Suprapubic skin (tissue), 4 donors: ENCODE measurements around the gene DCTD. TPM values are rescaled to one million over a fixed set of nuclear protein-coding genes. Genes with fewer than 3 reads are reported as not detected.
A peak's percentile ranks its signal among the peaks of the same experiment; 100 is the strongest.

ENCODE experiments used
- DNase-seq, 2 donors: peaks; one replicate each; pipeline ENCODE4 v3.0.0-alpha.2; 2019; ENCODE audit warnings: low spot score in 2 of 2
- H3K27ac ChIP-seq: fragments of 200-600 bp; sonication (generic); one replicate; pipeline ENCODE4 v1.5.1; 2019
- H3K27me3 ChIP-seq: fragments of 200-600 bp; sonication (generic); one replicate; pipeline ENCODE4 v1.5.1; 2019
- H3K36me3 ChIP-seq: fragments of 200-600 bp; sonication (generic); one replicate; pipeline ENCODE4 v1.5.1; 2019
- H3K4me1 ChIP-seq: fragments of 200-600 bp; sonication (generic); one replicate; pipeline ENCODE4 v1.5.1; 2019
- H3K4me3 ChIP-seq: fragments of 200-600 bp; sonication (generic); one replicate; pipeline ENCODE4 v1.5.1; 2019; ENCODE audit warnings: mild to moderate bottlenecking
- H3K9me3 ChIP-seq: fragments of 200-600 bp; sonication (generic); one replicate; pipeline ENCODE4 v1.5.1; 2019
- EP300 ChIP-seq: sonication (generic); formaldehyde crosslinking; IDR thresholded peaks from one replicate; pipeline ENCODE4 v1.6.1; 2017; ENCODE audit warnings: antibody characterized with exemption
- POLR2A ChIP-seq, 2 donors: fragments of 450-650 bp; IDR thresholded peaks; one replicate each; pipeline ENCODE4 v1.6.1; 2017; ENCODE audit warnings: antibody characterized with exemption in 2 of 2, mild to moderate bottlenecking in 2 of 2, moderate library complexity in 2 of 2
- POLR2AphosphoS5 ChIP-seq, 3 donors: sonication (generic); formaldehyde crosslinking; IDR thresholded peaks; one replicate each; pipeline ENCODE4 v1.6.1; 2017; ENCODE audit warnings: antibody characterized with exemption in 3 of 3
- WGBS: methylation state at CpG from one replicate; pipeline ENCODE4 v1.1.5; 2018; 5-methylcytosine and 5-hydroxymethylcytosine counted together
- total RNA-seq, 4 donors: library from RNA; depleted of rRNA; stranded (reverse); fragments of >200 nt; gene quantifications; one replicate each; pipeline ENCODE4 v1.1.0, GENCODE V29; 2016
- TF ChIP-seq, protein P1 (sequence below), 2 donors: fragments of 200-600 bp in 1 of 2; fragments of 450-650 bp in 1 of 2; sonication (generic) in 1 of 2; IDR thresholded peaks; one replicate each; pipeline ENCODE4 v1.5.1; 2016 to 2019; ENCODE audit warnings: antibody characterized with exemption in 2 of 2, mild to moderate bottlenecking in 1 of 2, moderate library complexity in 1 of 2

The DCTD gene
- total RNA-seq, 4 donors from 2014 or later = 32.7 to 40.7 (median 38.9) TPM

DNA sequence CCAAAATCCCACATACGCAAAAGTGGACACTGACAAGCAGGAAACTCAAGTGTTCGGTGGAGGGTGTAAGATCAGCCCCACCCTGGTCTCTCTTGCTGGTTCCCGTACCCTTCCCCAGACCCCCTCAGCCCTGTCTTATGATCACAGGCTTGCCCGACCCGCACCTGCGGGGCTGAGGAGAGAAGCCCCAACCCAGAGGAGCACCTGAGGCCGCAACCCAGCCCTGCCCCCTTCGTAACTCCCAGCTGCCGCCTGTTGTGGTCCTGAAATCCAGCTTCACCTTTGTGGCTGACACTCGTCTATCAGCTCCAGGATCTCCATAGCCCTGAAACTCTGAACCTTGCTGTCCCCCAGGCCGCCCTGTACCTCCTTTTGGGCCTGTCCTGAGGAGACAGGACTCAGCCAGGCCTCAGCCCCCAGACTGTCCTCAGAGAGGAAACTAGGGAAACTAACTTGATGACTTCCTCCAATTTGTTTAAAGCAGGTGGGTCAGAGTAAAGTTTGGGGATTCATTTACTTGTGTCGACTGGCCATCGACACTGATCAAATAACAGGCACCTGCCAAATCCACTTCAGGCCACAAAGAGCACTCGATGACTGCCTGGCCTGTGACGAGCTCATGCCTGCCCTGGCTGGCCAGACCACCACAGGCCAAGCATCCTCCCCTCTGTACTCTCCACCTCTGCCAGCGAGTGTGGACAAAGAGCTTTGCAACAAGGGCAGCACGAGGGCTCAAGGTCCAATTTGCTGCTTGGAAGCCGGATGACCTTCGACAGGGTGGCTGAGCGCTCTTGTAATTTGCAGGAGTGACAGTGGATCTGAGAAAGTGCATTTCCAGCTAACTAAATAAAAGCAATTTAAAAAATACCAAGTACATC lies 19.3 kb downstream of the DCTD start:
- no peaks in the 10 kb centered on the region for H3K9me3 ChIP-seq
- no peak for DNase-seq
- no peak overlapping the region for H3K4me3 ChIP-seq
- H3K27me3 ChIP-seq = no peaks in the 10 kb centered on the region
- no peak overlapping the region for H3K27ac ChIP-seq
- H3K4me1 ChIP-seq = no peaks in the 10 kb centered on the region
- H3K36me3 ChIP-seq = peaks cover 75% of the 10 kb centered on the region
- WGBS = 91% methylated on average over 20 of the region's 20 CpGs
- no peak for TF ChIP-seq POLR2A (IDR thresholded peaks at IDR 0.05)
- TF ChIP-seq POLR2AphosphoS5 (IDR thresholded peaks at IDR 0.05) = no peak
- TF ChIP-seq, protein P1, sequence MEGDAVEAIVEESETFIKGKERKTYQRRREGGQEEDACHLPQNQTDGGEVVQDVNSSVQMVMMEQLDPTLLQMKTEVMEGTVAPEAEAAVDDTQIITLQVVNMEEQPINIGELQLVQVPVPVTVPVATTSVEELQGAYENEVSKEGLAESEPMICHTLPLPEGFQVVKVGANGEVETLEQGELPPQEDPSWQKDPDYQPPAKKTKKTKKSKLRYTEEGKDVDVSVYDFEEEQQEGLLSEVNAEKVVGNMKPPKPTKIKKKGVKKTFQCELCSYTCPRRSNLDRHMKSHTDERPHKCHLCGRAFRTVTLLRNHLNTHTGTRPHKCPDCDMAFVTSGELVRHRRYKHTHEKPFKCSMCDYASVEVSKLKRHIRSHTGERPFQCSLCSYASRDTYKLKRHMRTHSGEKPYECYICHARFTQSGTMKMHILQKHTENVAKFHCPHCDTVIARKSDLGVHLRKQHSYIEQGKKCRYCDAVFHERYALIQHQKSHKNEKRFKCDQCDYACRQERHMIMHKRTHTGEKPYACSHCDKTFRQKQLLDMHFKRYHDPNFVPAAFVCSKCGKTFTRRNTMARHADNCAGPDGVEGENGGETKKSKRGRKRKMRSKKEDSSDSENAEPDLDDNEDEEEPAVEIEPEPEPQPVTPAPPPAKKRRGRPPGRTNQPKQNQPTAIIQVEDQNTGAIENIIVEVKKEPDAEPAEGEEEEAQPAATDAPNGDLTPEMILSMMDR (IDR thresholded peaks at IDR 0.05) = no peak
- no peak for TF ChIP-seq EP300

DNA sequence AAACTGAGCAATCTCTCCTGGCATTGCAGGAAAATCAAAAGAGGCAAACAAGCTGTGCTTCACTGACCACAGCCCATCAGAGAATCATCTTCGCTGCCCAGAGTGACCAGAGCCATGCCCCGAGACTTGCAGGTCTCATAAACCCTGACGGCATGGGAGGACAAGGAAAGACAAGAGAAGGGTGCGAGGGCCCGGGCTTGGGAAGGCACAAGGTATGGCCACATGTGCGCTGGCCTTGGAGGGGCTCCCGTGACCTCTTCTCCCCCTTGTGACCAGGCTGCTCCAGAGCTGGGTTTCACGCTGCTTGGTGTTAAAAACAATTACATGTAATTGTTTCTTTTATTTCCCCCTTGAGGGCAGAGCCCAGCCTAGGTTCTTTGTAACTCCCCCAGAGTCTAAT lies 20.8 kb downstream of the DCTD start:
- H3K4me3 ChIP-seq = no peak overlapping the region
- 99% methylated on average over 8 of the region's 8 CpGs for WGBS
- H3K4me1 ChIP-seq = no peaks in the 10 kb centered on the region
- peaks cover 75% of the 10 kb centered on the region for H3K36me3 ChIP-seq
- H3K9me3 ChIP-seq = no peaks in the 10 kb centered on the region
- no peak overlapping the region for H3K27ac ChIP-seq
- no peak for DNase-seq
- TF ChIP-seq POLR2AphosphoS5 (IDR thresholded peaks at IDR 0.05) (no peak), POLR2A (IDR thresholded peaks at IDR 0.05) (no peak), EP300 (no peak)
- TF ChIP-seq, protein P1 (IDR thresholded peaks at IDR 0.05) = no peak
- H3K27me3 ChIP-seq = no peaks in the 10 kb centered on the region

DNA sequence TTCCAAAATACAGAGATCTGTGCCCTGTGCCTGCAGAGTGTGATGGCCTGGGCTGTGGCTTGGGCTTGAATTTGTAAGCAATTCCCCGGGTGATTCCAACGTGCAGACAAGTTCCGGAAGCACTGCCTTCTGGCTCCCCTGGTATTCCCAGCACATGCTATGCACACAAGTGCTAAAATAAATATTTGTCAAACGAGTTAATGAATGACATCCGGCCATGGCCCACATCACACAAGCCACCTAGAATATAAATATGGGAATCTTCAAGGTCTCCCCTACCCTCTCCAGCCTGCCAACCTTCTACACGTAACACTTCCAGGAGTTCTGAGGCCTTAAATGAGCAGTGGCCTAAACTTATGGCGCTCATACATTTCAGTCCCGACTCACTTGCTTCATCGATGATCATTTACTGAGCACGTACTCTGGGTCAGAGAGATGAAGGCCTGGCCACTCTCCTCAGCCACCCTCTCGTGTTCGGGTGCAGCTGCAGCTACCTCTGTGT lies 21.3 kb downstream of the DCTD start:
- DNase-seq = peak in 1 of 2 donors; percentile 40
- H3K4me3 ChIP-seq = no peak overlapping the region
- no peak overlapping the region for H3K27ac ChIP-seq
- no peaks in the 10 kb centered on the region for H3K9me3 ChIP-seq
- no peak for TF ChIP-seq POLR2AphosphoS5 (IDR thresholded peaks at IDR 0.05)
- no peaks in the 10 kb centered on the region for H3K4me1 ChIP-seq
- peaks cover 78% of the 10 kb centered on the region for H3K36me3 ChIP-seq
- WGBS = 89% methylated on average over 12 of the region's 12 CpGs
- no peaks in the 10 kb centered on the region for H3K27me3 ChIP-seq

DNA sequence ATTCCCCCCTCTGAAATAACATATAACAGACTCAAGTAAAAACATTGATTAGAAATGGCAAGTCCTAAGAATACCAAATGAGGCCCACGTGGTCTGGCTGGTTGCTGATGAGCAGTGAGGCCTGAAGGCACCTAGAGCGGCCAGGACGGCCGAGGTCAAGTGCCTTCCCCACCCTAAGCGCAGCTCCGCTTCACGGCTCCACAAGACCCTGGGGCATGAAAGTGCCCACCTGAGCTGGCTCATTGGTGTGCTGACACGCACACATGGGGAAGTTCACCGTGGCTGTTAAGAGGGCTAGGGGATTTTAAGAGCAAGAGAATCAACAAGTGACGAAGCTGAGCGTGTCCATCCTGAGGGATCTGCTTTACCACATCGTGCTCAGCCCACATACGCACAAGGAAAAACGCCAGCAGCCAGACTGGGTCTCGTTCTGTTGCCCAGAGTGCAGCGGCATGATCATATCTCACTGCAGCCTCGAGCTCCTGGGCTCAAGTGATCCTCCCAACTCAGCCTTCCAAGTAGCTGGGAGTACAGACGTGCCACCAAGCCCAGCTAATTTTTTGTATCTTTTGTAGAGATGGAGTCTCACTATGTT lies 22.4 kb downstream of the DCTD start:
- no peak for DNase-seq
- H3K27ac ChIP-seq = no peak overlapping the region
- no peaks in the 10 kb centered on the region for H3K9me3 ChIP-seq
- no peaks in the 10 kb centered on the region for H3K27me3 ChIP-seq
- H3K4me3 ChIP-seq = no peak overlapping the region
- WGBS = 95% methylated on average over 17 of the region's 18 CpGs
- no peaks in the 10 kb centered on the region for H3K4me1 ChIP-seq
- TF ChIP-seq, protein P1 (IDR thresholded peaks at IDR 0.05) = no peak
- TF ChIP-seq EP300 (no peak), POLR2AphosphoS5 (IDR thresholded peaks at IDR 0.05) (no peak), POLR2A (IDR thresholded peaks at IDR 0.05) (no peak)
- H3K36me3 ChIP-seq = peaks cover 85% of the 10 kb centered on the region

DNA sequence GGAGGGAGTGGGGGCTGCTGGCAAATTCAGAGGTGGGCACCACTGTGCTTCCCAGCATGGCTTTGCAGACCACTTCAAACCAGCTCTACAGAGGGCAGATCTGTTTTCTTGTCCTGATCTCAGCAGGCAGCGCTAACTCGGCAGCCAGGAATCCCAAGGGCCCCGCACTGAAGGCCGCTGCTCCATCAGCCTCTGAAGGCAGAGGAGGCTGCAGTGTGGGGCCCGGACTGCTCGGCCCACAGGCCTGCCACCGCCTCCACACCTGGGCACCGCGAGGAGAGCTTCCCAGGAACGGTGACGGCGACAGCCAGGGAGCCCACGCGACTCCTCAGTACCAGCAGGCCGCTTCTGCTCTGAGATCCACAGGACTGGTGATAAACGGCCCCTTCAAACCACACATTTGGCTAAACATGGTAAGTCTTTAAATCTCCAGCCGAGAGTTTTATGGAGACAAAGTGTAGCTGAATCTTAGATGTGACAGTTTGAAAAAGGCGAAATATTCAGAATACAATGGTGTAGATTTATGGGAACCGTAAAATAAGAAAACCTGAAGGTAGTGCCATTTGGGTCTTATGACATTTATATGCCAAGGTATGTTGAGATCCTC lies 23.6 kb downstream of the DCTD start:
- WGBS = 96% methylated on average over 7 of the region's 19 CpGs
- Histone ChIP-seq H3K27ac (no peak overlapping the region), H3K27me3 (no peaks in the 10 kb centered on the region), H3K4me3 (no peak overlapping the region), H3K4me1 (no peaks in the 10 kb centered on the region), H3K36me3 (peaks cover 86% of the 10 kb centered on the region), H3K9me3 (no peaks in the 10 kb centered on the region)
- DNase-seq = no peak
- TF ChIP-seq POLR2A (IDR thresholded peaks at IDR 0.05) = no peak
- no peak for TF ChIP-seq POLR2AphosphoS5 (IDR thresholded peaks at IDR 0.05)
- TF ChIP-seq, protein P1 (IDR thresholded peaks at IDR 0.05) = no peak
- no peak for TF ChIP-seq EP300
